D721Med (cell line): ENCODE measurements around the gene LRRC52.

Source experiments
- DNase-seq: peaks from one replicate; pipeline ENCODE4 v3.0.0; 2011; ENCODE audit warnings: low spot score; ENCODE audit not compliant: insufficient read length
- FAIRE-seq: peaks from 2 replicates; lab custom pipeline; 2011; peaks lifted over from hg19 to GRCh38; lab: Jason Lieb, UNC
- TF ChIP-seq, protein P1 (sequence below): IDR thresholded peaks from 2 replicates; pipeline ENCODE4 v1.5.1; 2012; ENCODE audit warnings: mild to moderate bottlenecking, control low read depth; ENCODE audit not compliant: insufficient read depth; ENCODE audit errors: missing control alignments

The LRRC52 gene

DNA sequence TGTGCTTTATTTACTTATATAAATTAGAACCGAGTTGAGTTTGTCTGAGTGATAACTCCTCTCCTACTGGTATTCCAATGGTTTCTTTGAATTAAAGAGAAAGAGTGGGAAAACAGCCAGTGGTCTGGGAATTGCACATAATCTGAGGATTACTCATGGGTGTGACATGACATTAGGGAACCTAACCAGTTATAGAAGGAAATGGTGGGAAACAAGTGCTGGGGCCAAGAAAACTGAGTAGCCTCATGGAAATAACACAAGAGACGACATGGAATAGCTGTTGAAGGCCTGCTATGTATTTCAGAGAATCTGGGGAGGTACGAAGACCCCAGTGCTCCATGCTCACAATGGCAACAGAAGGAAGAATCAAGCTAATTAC is 41.8 kb upstream of the LRRC52 start:
- DNase-seq (no peak), FAIRE-seq (no peak)
- TF ChIP-seq, protein P1, sequence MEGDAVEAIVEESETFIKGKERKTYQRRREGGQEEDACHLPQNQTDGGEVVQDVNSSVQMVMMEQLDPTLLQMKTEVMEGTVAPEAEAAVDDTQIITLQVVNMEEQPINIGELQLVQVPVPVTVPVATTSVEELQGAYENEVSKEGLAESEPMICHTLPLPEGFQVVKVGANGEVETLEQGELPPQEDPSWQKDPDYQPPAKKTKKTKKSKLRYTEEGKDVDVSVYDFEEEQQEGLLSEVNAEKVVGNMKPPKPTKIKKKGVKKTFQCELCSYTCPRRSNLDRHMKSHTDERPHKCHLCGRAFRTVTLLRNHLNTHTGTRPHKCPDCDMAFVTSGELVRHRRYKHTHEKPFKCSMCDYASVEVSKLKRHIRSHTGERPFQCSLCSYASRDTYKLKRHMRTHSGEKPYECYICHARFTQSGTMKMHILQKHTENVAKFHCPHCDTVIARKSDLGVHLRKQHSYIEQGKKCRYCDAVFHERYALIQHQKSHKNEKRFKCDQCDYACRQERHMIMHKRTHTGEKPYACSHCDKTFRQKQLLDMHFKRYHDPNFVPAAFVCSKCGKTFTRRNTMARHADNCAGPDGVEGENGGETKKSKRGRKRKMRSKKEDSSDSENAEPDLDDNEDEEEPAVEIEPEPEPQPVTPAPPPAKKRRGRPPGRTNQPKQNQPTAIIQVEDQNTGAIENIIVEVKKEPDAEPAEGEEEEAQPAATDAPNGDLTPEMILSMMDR: no peak

DNA sequence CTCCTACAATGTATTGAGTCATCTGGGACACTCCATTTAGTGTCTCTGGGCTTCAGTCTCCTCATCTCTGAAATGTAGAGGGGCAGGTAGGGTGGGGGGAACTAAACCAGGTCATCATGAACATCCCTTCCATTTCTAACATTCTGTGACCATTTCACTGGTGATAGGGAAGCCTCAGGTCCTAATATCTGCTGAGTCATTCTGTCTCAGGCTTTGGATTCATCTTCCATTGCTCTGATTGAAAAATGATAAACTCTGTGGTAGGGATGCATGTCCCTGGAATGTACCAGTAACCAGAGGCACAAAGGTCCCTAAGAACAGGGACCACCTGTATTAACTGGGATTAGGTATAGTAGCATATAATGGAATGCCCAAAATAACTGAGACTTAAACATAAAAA is 36.2 kb upstream of the LRRC52 start:
- FAIRE-seq (no peak), DNase-seq (no peak)
- TF ChIP-seq, protein P1: no peak

DNA sequence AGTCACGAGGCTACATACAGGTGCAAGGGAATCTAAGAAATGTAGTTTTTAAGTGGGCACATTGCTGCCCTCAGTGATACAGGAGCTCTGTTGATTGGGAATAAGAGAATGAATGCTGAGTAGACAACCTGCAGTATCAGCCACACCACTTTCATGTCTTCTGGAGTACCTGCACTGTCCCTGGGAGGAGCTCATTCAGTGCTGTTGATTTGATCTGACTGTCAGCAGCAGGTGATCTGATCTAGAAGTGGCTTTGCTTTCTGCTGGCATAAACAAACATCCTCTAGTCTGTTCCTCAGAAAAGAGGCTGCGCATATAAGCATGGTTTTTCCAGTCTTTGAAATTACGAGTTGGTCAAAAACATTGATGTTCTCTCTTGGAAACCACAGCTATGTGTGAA is 35.5 kb upstream of the LRRC52 start:
- DNase-seq (no peak), FAIRE-seq (no peak)
- TF ChIP-seq, protein P1: no peak

DNA sequence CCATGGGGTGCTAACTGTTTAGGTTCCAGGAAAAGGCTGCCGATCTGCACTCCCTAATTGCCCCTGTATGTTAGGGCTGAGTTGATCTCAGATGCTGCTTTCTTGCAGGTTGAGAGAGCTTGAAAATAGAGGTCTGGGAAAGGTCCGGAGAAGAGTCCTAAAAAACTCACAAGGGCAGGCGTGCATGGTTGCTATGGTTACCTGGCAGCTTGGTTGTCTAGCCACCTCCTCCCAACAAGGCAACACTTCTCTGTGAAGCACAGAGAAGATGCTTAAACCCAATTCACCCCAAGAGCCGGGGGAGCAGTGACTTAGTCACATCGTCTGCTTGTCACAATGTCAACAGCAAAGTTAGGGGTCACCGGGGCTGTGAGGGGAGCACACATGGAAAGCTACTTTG is 31.0 kb upstream of the LRRC52 start:
- no peak for DNase-seq
- TF ChIP-seq, protein P1: no peak
- no peak for FAIRE-seq

DNA sequence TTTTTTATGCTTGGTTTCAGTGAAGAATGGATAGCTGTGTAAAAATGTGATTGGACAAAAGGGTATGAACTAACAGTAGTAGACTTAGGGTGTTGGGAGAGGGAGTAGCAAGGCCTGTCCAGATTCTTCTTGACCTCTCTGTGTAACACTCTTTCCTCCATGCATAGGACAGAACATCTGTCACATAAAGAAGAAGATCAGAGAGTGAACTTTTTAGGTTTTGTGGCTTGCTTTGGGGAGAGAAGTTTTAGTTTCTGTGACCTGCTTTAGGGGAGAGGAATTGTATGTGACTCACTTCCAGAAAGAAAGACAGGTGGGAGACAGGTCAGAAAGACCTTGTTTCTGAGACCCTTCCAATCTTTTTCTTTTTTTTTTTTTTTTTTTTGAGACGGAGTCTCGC is 27.3 kb upstream of the LRRC52 start:
- DNase-seq (no peak), FAIRE-seq (no peak)
- TF ChIP-seq, protein P1: no peak

DNA sequence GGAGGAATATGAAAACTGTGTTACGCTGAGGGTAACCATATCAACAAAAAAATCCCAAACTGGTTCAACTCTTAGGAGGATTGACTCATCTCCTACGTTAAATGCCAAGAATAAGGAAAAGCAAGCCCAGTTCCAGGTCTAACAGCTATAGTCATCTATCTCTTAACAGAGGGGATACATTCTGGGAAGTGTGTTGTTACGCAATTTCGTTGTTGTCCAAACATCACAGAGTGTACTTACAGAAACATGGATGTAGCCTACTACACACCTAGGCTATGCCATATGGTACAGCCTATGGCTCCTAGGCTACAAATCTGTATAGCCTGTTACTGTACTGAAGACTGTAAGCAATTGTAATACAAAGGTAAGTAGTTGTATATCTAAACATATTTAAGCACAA is 23.2 kb upstream of the LRRC52 start:
- TF ChIP-seq, protein P1: no peak
- DNase-seq: no peak
- FAIRE-seq: peak; percentile 60

DNA sequence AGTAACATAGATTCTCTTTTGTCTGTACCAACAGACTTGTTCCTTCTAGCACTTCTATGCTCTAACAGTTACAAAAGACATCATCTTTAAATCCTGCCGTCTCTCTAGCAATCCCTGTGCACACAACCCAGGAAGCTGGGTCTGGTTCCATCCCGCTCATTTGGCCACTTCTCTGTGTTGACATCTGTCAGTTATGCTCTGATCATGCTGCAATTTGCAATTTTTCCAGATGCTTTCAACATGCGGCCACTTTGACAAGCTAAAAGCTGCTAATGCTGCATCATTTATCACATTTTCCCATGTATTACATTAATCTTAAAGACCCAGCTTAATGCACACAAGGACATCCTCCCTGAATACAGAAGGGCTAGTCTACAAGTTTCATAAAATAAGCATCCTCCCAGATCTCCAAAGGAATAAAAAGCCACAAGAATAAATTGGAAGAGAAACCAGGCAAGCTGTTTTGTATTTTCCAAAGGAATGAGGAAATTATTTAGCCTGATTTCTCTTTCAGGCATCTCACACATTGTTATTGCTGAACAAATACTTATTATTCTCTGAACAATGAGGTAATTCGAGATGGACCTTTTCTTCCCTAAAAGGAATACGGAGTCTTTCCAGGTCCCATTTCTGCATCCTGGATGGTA is 19.0 kb upstream of the LRRC52 start:
- peak; percentile 93 for FAIRE-seq
- DNase-seq: no peak
- TF ChIP-seq, protein P1: no peak
